Heart left ventricle (tissue), 13 donors: Measurements from ENCODE around the gene KCNK13.

Experiments
- POLR2A ChIP-seq, 2 donors: fragments of 450-650 bp; IDR thresholded peaks; one replicate each; pipeline ENCODE4 v1.6.1; 2017; ENCODE audit warnings: antibody characterized with exemption in 2 of 2, mild to moderate bottlenecking in 2 of 2, moderate library complexity in 2 of 2
- TF ChIP-seq, protein P1 (sequence below), 12 donors: fragments of 200-600 bp; sonication (generic) in 4 of 12; IDR thresholded peaks; one replicate each; pipeline versions ENCODE4 v1.5.0 to v1.8.0; 2018 to 2022; ENCODE audit warnings: antibody characterized with exemption in 12 of 12, mild to moderate bottlenecking in 5 of 12
- donor health status: ischemic (EF 13 %, LVEDD 7.1; RV severe dilation, severe dysfunction).
- donor health status: DM: no; HTN: yes; CAD: no.
- donor health status: DM: no; HTN: no; CAD: no.
- donor health status: ischemic (EF 25% LVEDD 6.9; RV normal size, moderate dysfunction).
- donor health status: ischemic (EF 25% LVEDD 5.7; RV mildly dilated, moderate dysfunction).
- donor health status: ischemic (EF 35%, LVEDD 5.7; RV mildly dilated, moderate dysfunction).
- donor health status: nonischemic (EF 11% LVEDD 7.7; RV severe dilation, severe dysfunction).
- donor health status: DM: yes; HTN: yes; CAD: no.
- donor health status: PGD.
- donor health status: ischemic (EF 29% LVEDD 5.4; RV normal size, mild dysfunction).
- donor health status: nonischemic (EF 23%, LVEDD 6.1; RV moderate dilation, normal function).

DNA sequence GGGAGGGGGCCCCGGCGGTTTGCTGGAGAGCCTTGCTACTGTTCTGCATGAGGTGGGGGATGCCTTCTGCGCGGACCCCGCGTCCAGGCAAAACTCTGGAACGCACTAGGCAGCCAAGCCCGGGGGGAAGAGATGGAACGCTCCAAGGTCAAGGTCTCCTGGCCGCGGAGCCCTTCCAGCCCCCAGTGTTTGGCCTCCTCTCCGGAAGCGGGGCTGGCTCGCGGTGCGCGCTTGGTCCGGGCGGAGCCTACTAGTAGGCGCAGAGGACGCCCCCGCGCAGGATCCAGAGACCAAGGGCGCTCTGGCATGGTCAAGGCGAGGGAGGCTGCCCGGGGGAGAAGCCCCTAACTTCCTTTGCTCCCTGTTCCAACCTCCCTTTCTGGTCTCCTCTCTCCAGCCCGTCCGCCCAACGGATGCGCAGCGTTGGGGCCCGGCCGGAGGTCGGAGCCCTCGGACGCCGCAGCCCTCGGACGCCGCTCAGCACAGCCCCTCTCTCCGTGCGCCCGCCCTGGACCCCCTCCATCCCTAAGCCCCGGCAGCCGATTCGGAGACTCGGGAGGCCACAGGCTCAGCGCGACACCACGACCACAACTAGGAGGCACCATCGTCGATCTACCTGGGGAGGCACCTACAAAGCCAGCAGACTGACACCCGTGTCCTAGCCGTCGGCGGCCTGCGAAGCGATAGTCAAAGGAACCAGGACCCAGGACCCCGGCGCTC lies 669 bp upstream of the KCNK13 start:
- TF ChIP-seq POLR2A (IDR thresholded peaks at IDR 0.05) = no peak
- TF ChIP-seq, protein P1, sequence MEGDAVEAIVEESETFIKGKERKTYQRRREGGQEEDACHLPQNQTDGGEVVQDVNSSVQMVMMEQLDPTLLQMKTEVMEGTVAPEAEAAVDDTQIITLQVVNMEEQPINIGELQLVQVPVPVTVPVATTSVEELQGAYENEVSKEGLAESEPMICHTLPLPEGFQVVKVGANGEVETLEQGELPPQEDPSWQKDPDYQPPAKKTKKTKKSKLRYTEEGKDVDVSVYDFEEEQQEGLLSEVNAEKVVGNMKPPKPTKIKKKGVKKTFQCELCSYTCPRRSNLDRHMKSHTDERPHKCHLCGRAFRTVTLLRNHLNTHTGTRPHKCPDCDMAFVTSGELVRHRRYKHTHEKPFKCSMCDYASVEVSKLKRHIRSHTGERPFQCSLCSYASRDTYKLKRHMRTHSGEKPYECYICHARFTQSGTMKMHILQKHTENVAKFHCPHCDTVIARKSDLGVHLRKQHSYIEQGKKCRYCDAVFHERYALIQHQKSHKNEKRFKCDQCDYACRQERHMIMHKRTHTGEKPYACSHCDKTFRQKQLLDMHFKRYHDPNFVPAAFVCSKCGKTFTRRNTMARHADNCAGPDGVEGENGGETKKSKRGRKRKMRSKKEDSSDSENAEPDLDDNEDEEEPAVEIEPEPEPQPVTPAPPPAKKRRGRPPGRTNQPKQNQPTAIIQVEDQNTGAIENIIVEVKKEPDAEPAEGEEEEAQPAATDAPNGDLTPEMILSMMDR (IDR thresholded peaks at IDR 0.05) = no peak
